Activated B cell treated with CpG ODN at 0.5 μM for 24 hours (primary cell): Measurements from ENCODE around the gene NUDT3. TPM values are rescaled to one million over a fixed set of nuclear protein-coding genes. Genes with fewer than 3 reads are reported as not detected.

Experiments used
- ATAC-seq: fragments of 200-7000 bp; cut with Tn5 transposase; one replicate; pipeline ENCODE4 v1.10.0; 2021; ENCODE audit warnings: low read depth, mild to moderate bottlenecking, moderate library complexity
- CTCF ChIA-PET: fragments of 350-600 bp; sonication (Branson Sonifier 250); formaldehyde crosslinking; loops from one replicate; lab custom pipeline; 2021; ENCODE audit warnings: antibody characterized with exemption; lab: Charles Lee
- POLR2A ChIA-PET: fragments of 350-600 bp; sonication (Branson Sonifier 250); formaldehyde crosslinking; loops from one replicate; lab custom pipeline; 2021; ENCODE audit warnings: antibody characterized with exemption; lab: Charles Lee
- DNase-seq: peaks from one replicate; pipeline ENCODE4 v3.0.0; 2022
- H3K27ac Mint-ChIP-seq: one replicate; pipeline ENCODE4 v1.8.0; 2020; ENCODE audit warnings: mixed read lengths
- H3K27me3 Mint-ChIP-seq: one replicate; pipeline ENCODE4 v1.8.0; 2021; ENCODE audit warnings: mixed read lengths
- H3K36me3 Mint-ChIP-seq: one replicate; pipeline ENCODE4 v1.8.0; 2021; ENCODE audit warnings: low read depth, mixed read lengths
- H3K4me1 Mint-ChIP-seq: one replicate; pipeline ENCODE4 v1.8.0; 2021; ENCODE audit warnings: mixed read lengths
- H3K4me3 Mint-ChIP-seq: one replicate; pipeline ENCODE4 v1.8.0; 2020; ENCODE audit warnings: mild to moderate bottlenecking, mixed read lengths
- H3K9me3 Mint-ChIP-seq: one replicate; pipeline ENCODE4 v1.8.0; 2020; ENCODE audit warnings: mixed read lengths
- CTCF ChIP-seq: fragments of 200-600 bp; IDR thresholded peaks from one replicate; pipeline ENCODE4 v1.8.0; 2022; ENCODE audit warnings: antibody characterized with exemption, mild to moderate bottlenecking
- intact Hi-C: fragments of 100-400 bp; cut with micrococcal nuclease; formaldehyde crosslinking; loops from one replicate; pipeline ENCODE4 v1.15.1; 2024
- total RNA-seq: library from RNA; stranded (reverse); gene quantifications from 2 replicates; pipeline ENCODE4 v1.2.3, GENCODE V29; 2022

Gene NUDT3
- total RNA-seq, 1 donor from 2014 or later = 27.0 TPM

GRCh38 chr6:34239893-34240292, 152.6 kb downstream of the NUDT3 start:
- H3K36me3 Mint-ChIP-seq = peaks cover 60% of the 10 kb centered on the region
- H3K4me1 Mint-ChIP-seq = peaks cover 52% of the 10 kb centered on the region
- POLR2A ChIA-PET = interaction anchor here (0.7 to 1.0 kb wide), 2 partner anchors 9 to 18 kb away, joined by 3 read pairs; partner anchors contain the start of gene SMIM29

GRCh38 chr6:34239500-34239825, 153.0 kb downstream of the NUDT3 start:
- intact Hi-C loops = loop anchor here (5.0 kb wide), 1 partner anchor 1018 kb away; the partner anchor contains the start of gene ZNF76
- POLR2A ChIA-PET = no interaction called here
- peaks cover 51% of the 10 kb centered on the region for H3K4me1 Mint-ChIP-seq
- peaks cover 55% of the 10 kb centered on the region for H3K36me3 Mint-ChIP-seq
- no peak for ATAC-seq
- H3K27ac Mint-ChIP-seq = peak overlapping the region; percentile 87
- H3K27me3 Mint-ChIP-seq = no peaks in the 10 kb centered on the region
- H3K9me3 Mint-ChIP-seq = no peaks in the 10 kb centered on the region
- CTCF ChIA-PET = interaction anchor here (1.1 to 1.4 kb wide), 3 partner anchors 43 to 176 kb away, joined by 3 to 5 read pairs (median 3); no protein-coding TSS in a partner anchor
- H3K4me3 Mint-ChIP-seq = peak overlapping the region; percentile 35
- DNase-seq = no peak
- TF ChIP-seq CTCF = no peak

More at GRCh38 chr6:34239893-34240292, 152.6 kb downstream of the NUDT3 start:
- CTCF ChIA-PET = interaction anchor here (1.1 to 1.4 kb wide), 3 partner anchors 44 to 176 kb away, joined by 3 to 5 read pairs (median 3); no protein-coding TSS in a partner anchor
- Mint-ChIP-seq H3K4me3 (no peak overlapping the region), H3K27ac (no peak overlapping the region), H3K9me3 (no peaks in the 10 kb centered on the region), H3K27me3 (no peaks in the 10 kb centered on the region)
- intact Hi-C loops = loop anchor here (5.0 kb wide), 1 partner anchor 1017 kb away; the partner anchor contains the start of gene ZNF76
- TF ChIP-seq CTCF = no peak
- ATAC-seq = no peak
- DNase-seq = no peak

- CTCF ChIA-PET = no interaction called here
- DNase-seq (no peak), ATAC-seq (no peak)
- intact Hi-C loops = loop anchor here (1.0 to 5.0 kb wide), 3 partner anchors 7 to 1018 kb away; partner anchors contain the start of genes NUDT3 and ZNF76
- POLR2A ChIA-PET = interaction anchor here (0.6 to 3.2 kb wide), 2 partner anchors 14 to 15 kb away, joined by 7 to 297 read pairs; no protein-coding TSS in a partner anchor
- Mint-ChIP-seq H3K27ac (peak overlapping the region; percentile 87), H3K27me3 (no peaks in the 10 kb centered on the region), H3K36me3 (peaks cover 49% of the 10 kb centered on the region), H3K9me3 (no peaks in the 10 kb centered on the region), H3K4me3 (peak overlapping the region; percentile 86), H3K4me1 (peaks cover 51% of the 10 kb centered on the region)
- no peak for TF ChIP-seq CTCF
Observed at GRCh38 chr6:34238585-34239499, 153.6 kb downstream of the NUDT3 start.

GRCh38 chr6:34237722-34238584, 154.5 kb downstream of the NUDT3 start:
- H3K9me3 Mint-ChIP-seq = no peaks in the 10 kb centered on the region
- peak overlapping the region; percentile 91 for H3K27ac Mint-ChIP-seq
- POLR2A ChIA-PET = interaction anchor here (0.6 to 3.2 kb wide), 15 partner anchors 10 to 554 kb away, joined by 3 to 297 read pairs (median 11); partner anchors contain the start of genes BLTP3A, RPS10, SMIM29 and SNRPC
- ATAC-seq (peak; percentile 5), DNase-seq (peak; percentile 68)
- no peaks in the 10 kb centered on the region for H3K27me3 Mint-ChIP-seq
- H3K4me1 Mint-ChIP-seq = peaks cover 44% of the 10 kb centered on the region
- CTCF ChIA-PET = interaction anchor here (0.6 to 1.8 kb wide), 4 partner anchors 9 to 373 kb away, joined by 3 to 15 read pairs (median 4); no protein-coding TSS in a partner anchor
- intact Hi-C loops = loop anchor here (1.0 to 5.0 kb wide), 5 partner anchors 8 to 1019 kb away; partner anchors contain the start of genes NUDT3, SMIM29, SNRPC and ZNF76
- TF ChIP-seq CTCF = no peak
- peak overlapping the region; percentile 89 for H3K4me3 Mint-ChIP-seq
- peaks cover 40% of the 10 kb centered on the region for H3K36me3 Mint-ChIP-seq
